Gastroesophageal sphincter (tissue), 3 donors: ENCODE data around the gene CNTNAP2.

Source experiments
- CTCF ChIP-seq, 4 experiments: fragments of 200-600 bp in 2 of 4; fragments of 450-650 bp in 2 of 4; sonication (generic) in 1 of 4; IDR thresholded peaks; one replicate each; pipeline ENCODE4 v1.5.1; 2017 to 2019; ENCODE audit warnings: antibody characterized with exemption in 4 of 4, mild to moderate bottlenecking in 2 of 4, moderate library complexity in 2 of 4
- EP300 ChIP-seq: sonication (generic); formaldehyde crosslinking; IDR thresholded peaks from one replicate; pipeline ENCODE4 v1.6.1; 2017; ENCODE audit warnings: antibody characterized with exemption, mild to moderate bottlenecking

- TF ChIP-seq EP300 (no peak), CTCF (IDR thresholded peaks at IDR 0.05) (no peak)
These were observed 1762.5 kb downstream of the CNTNAP2 start for GRCh38 chr7:147878912-147879661.
